Raji (cell line): ENCODE data around the gene MYLIP.

Experiments used
- POLR2A ChIP-seq: IDR thresholded peaks from 2 replicates; pipeline ENCODE4 v1.6.1; 2011; ENCODE audit warnings: low read depth, low read length, control low read depth; ENCODE audit not compliant: insufficient read depth

The MYLIP gene

DNA sequence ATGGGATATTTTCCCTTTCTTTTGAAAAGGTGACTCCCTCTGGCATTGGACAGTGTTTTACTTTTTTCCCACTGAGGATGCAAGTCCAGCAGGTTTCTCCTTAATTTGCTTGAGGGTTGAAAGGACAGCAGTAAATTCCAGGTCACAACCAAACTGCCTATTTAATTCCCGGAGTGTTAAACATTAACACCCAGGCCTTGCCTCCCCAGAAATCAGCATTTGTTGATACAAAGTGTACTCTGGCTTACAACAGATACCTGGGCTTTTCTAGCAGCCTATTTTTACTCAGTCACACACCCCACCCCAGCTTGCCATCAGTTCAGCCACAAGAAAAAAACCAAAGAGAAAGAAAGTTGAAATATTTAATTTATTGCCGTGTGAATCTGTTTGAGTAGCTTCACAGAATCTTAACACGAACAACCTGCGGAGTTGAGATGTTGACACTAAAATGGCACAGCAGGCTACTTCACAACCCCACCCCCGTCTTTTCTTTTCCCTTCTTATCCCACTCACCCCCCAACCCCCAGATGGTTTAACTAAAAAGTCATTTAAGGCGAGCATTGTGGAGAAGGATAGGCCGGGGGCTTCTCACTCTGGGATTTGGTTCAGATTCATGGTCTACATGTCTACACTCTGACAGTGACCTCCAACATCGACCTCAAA, 45.7 kb downstream of the MYLIP start:
- TF ChIP-seq POLR2A, result no peak

DNA sequence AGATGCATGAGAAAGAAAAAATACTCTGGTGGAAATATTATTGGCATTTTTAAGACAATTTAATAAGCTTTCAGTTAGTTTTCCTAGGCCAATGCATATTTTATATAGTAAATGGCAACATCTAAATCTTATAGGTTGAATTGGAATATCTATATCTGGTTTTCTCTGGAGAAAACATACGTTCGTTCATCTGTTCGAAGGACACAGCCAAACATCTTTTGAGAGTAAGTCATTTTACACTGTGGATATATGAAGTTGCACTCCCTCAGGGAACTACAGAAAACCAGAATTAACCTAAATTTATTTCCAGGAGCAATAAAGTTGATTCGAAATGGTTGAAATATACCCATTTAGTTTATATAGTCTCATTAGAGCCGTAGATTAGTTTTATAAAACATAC, 49.0 kb downstream of the MYLIP start:
- TF ChIP-seq POLR2A, result no peak

DNA sequence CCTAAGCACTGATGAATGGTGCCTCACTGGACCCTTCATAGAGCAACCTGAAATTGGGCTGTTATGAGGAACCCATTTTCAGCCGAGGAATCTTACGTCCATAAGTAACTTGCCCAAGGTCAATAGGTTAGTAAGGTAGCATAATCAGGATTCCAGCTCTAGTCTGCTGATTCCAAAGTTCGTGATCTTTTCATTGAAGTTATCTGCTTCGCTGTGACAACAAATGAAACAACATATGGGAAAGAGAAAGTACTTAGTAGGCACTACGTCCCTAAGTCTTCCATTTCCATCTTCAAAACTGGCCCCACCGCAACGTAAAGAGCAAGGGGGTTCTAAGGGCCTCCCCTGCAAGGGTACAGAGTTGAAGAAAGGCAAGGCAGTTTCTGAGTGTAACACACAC, 49.5 kb downstream of the MYLIP start:
- no peak for TF ChIP-seq POLR2A

DNA sequence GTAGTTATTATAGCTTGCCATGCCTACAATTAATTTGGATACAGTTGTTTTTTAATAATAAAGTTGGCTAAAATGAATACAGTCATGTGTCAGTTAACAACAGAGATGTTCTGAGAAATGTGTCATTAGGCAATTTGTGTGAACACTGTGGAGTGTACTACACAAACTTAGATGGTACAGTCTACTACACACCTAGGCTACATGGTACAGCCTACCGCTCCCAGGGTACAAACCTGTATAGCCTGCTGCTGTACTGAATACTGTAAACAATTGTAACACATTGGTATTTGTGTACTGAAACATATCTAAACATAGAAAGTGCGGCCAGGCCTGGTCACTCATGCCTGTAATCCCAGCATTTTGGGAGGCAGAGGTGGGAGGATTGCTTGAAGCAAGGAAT, 50.2 kb downstream of the MYLIP start:
- TF ChIP-seq POLR2A, result no peak

DNA sequence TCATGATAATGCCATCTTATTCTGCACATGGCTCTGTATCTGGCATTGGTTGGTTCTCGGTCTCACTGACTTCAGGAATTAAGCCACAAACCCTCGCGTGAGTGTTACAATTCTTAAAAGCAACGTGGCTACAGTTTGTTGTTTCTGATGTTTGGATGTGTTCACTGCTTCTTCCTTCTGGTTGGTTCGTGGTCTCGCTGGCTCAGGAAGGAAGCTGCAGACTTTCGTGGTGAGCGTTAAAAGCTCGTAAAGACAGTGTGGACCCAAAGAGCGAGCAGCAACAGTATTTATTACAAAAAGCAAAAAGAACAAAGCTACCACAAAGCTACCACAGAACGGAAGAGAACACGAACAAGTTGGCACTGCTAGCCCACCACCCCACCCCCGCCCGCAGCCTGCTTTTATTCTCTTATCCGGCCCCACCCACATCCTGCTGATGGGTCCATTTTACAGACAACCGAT, 51.1 kb downstream of the MYLIP start:
- TF ChIP-seq POLR2A, result no peak

DNA sequence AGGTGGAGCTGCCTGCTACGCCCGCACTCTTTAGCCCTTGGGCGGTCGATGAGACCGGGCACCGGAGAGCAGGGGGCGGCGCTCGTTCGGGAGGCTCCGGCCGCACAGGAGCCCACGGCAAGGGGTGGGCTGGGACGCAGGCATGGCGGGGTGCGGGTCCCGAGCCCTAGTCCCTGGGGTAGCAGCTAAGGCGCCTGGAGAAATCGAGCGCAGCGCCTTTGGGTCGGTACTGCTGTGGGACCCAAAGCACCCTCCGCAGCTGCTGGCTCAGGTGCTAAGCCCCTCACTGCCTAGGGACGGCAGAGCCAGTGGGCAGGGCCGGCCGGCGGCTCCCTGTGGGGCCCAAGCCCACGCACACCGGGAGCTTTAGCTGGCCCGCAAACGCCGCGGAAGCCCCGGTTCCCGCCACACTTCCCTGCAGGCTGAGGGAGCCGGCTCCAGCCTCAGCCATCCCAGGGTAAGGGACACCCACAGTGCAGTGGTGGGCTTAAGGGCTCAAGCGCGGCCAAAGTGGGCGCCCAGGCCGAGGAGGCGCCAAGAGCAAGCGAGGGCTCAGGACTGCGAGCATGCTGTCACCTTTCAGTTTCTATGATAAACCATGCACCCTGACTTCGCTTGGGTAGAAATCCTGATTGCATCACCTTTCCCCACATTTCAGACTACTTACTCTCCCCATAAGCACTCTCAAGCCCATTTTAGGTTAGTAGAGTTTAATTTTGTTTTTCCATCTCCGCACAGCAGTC, 52.0 kb downstream of the MYLIP start:
- TF ChIP-seq POLR2A, result no peak

DNA sequence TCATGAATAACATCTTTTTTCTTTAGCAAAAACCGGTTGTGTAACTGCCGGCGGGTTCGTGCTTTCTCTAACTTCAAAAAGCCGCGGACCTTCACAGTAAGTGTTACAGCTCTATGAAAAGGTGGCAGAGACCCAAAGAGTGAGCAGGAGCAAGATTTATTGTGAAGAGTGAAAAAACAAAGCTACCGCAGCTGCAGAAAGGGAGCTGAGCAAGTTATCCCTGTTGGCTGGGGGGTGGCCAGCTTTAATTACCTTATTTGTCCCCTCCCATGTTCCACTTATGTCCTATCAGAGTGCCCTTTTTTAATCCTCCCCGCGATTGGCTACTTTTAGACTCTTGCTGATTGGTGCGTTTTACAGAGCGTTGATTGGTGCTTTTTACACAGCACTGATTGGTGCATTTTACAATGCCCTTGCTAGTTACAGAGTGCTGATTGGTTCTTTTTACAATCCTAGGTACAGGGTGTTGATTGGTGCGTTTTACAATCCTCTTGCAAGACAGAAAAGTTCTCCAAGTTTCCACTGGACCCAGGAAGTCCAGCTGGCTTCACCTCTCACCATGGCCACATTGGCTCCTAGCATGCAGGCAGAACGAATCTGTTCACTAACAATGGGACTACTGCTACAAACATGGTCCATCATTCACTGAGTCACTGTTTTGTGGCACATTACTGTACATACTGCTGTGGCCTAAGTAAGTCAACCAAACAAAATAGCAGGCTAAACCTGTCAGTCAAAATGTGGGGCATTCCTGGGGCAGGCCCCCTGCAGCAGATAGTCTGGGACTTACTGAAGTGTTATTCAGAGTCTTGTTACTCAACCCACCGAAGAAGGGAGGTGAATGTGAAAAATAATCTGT, 52.8 kb downstream of the MYLIP start:
- TF ChIP-seq POLR2A, result no peak

DNA sequence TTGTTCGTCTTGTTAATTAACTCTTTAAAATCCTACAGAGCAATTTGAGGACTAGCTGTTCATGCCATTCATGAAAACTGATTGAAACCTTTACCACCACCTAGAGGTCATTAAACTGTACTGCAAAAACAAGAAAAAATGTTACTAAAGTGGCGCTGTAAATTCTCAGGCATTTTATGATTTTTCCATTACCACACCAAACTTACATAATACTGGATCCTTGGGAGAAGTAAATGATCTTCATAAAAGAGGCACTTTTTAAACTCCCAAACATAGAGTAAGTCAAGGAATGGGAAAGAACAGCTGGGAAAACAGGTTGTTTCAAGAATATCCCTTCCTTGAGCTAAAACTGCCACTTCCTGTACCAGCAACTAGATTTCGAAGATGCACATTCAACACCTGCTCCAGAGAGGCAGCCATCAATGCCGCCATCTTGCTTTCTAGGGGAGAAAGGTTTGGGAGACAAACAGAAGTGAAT, 54.3 kb downstream of the MYLIP start:
- TF ChIP-seq POLR2A, result no peak

DNA sequence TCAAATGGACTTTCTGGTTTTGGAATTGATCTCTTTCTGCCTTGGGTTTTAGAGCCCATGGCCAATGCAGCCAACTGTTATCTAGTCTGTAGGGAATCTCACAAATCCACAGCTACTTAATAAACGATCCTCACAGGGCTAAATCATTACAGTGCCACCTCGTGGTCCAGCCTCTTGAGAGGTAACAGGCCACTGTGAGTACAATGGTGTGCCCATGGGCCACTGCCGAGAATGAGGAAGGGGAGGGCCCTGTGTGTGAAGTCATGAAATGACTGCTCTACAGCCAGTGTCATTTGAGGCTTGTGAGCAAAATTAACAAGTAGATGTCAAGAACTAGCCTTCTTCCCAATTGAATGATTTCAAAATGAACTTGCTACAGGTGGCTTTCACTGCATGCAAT, 55.2 kb downstream of the MYLIP start:
- no peak for TF ChIP-seq POLR2A

DNA sequence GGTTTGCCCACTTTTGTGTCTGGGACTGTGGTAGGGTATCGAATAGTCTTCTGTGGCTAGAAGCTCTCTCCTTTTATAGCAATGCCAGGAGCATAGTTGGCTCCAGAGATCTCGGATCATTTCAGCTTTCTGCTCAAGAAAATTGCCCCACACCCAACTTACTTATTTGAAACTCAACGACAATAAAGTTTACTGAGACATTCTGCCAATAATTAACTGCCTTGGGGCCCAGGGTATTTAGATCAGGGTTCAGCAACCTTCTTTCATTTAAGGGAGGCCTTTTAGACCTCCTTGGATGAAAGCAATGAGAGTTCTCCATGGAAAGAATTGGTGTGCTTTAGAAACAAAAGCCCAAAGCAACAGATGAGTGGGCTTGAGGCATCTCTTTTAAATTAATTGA, 55.7 kb downstream of the MYLIP start:
- no peak for TF ChIP-seq POLR2A

DNA sequence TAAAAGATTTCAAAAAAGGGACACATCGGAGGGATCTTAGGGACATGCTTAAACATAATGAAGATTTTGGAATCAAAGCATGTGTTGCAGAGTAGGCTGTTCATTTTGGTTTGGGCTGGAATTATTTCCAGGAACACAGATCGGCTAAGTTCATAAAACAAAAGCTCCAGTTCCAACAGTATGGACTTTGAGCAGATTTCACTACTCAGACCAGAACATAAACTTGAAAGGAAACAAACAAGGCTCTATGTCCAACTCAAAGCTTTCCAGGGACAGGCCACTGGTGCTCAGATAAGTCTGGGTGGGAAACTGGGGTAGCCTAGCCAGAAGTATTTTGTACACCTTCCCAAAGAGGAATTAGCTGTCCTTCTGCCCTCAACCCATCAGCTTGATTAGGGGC, 58.3 kb downstream of the MYLIP start:
- no peak for TF ChIP-seq POLR2A

DNA sequence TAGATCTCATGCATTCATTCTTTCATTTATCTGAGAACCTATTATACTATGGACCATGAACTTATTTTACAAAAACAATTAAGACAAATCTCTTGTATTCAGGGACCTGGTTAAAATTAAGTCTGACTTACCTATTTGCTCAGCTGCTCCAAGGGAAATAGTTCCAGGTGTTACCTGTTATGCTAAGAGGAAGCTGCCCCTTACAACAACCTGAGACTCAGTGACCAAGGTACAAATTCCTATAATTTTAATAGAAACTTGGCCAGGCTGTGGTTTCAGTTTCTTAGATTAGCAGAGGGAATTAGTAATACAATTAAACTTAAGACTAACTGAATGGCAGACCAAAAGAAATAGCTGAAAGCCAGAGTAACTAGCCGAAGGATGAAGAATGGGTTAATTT, 61.3 kb downstream of the MYLIP start:
- TF ChIP-seq POLR2A, result no peak

DNA sequence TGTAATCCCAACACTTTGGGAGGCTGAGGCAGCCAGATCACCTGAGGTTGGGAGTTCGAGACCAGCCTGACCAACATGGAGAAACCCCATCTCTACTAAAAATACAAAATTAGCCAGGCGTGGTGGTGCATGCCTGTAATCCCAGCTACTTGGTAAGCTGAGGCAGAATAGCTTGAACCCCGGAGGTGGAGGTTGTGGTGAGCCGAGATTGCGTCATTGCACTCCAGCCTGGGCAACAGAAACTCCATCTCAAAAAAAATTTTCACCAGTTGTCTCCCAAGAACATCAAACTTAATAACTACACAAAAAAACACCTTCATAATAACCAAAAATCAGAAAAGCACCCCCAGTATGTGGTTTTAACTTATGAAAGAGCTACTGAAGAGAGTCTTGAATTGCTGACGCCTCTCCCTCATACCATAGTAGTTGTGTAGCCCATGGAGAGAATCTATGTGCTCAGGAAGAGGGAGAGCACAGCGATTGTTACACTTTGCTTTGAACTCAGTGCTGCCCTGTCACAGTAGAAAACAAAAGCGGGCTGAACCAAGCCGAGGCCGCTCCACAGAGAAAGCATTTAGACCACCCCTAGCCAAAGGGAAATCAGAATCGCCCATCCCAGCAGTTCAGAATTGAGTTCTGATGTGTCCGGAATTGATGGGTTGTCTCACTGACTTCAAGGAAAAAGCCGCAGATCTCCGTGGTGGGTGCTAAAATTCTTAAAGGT, 67.5 kb downstream of the MYLIP start:
- TF ChIP-seq POLR2A, result no peak

DNA sequence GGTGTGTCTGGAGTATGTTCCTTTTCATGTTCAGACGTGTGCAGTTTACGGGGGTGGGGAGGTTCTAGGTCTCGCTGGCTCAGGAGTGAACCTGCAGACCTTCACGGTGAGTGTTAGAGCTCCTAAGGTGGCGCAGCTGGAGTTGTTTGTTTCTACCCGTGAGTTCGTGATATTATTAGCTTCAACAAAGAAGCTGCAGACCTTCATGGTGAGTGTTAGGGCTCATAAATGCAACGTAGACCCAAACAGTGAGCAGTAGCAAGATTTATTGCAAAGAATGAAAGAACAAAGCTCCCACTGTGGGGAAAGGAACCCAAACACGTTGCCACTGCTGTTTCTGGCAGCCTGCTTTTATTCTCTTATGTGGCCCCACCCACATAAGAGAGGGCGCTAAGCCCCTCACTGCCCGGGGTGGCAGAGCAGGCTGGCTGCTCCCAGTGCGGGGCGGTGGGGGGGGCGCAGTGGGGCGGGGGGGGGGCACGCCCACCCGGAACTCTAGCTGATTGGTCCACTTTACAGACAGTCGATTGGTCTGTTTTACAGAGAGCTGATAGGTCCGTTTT, 68.2 kb downstream of the MYLIP start:
- TF ChIP-seq POLR2A, result no peak
